ENCODE results near the gene RAPGEF4. TPM values are rescaled to one million over a fixed set of nuclear protein-coding genes. Genes with fewer than 3 reads are reported as not detected.

RAPGEF4 gene
- total and polyA plus RNA-seq, 2 of the 8 experiments (the other 6 are each of a cell fraction or from before 2014, with no cell fraction given) = 1.2 to 2.6 TPM

- H3K27ac ChIP-seq (ENCODE audit: low read depth, low read length) = no peak overlapping the region
- H3K79me2 ChIP-seq (ENCODE audit: control insufficient read depth in 1 of 2, insufficient read depth in 2 of 2, low read length in 2 of 2) = no peaks in the 10 kb centered on the region
- H3K9ac ChIP-seq (replicated peaks in 1 of 4; ENCODE audit: extremely low read depth in 1 of 4, low read depth in 3 of 4, low read length in 3 of 4) = no peak overlapping the region
- no peak overlapping the region for H2BK5ac ChIP-seq (ENCODE audit: low read depth, low read length)
- no peak overlapping the region for H4K8ac ChIP-seq (ENCODE audit: extremely low read depth, insufficient read depth, low read length)
- H3K27me3 ChIP-seq (replicated peaks in 1 of 4; ENCODE audit: control insufficient read depth in 3 of 4, extremely low read depth in 1 of 4, insufficient read depth in 3 of 4, low read length in 3 of 4) = no peaks in the 10 kb centered on the region
- H2BK20ac ChIP-seq (ENCODE audit: low read length) = no peak overlapping the region
- no peak overlapping the region for H3K4me3 ChIP-seq (ENCODE audit: extremely low read depth in 1 of 4, insufficient read depth in 2 of 4, low read depth in 3 of 4, low read length in 4 of 4)
- H3K36me3 ChIP-seq (ENCODE audit: control insufficient read depth in 2 of 4, insufficient read depth in 4 of 4, low read length in 3 of 4) = no peaks in the 10 kb centered on the region
- no peak overlapping the region for H4K91ac ChIP-seq (replicated peaks; ENCODE audit: insufficient read length, low read length)
- no peak for FAIRE-seq
- no peak overlapping the region; the same call in 1 of the 2 replicates for H2BK12ac ChIP-seq (ENCODE audit: low read depth, low read length)
- H2AK5ac ChIP-seq (ENCODE audit: low read depth, low read length) = no peak overlapping the region
- no peak overlapping the region for H3K4ac ChIP-seq (replicated peaks; ENCODE audit: insufficient read length, low read depth, low read length)
- CTCF ChIA-PET (ENCODE audit: partially characterized antibody) = no interaction called here
- no peaks in the 10 kb centered on the region for H3K9me3 ChIP-seq (ENCODE audit: insufficient read depth in 2 of 2, low read depth in 1 of 2, low read length in 1 of 2)
- H3K14ac ChIP-seq (ENCODE audit: insufficient read length) = no peak overlapping the region
- POLR2A ChIA-PET (ENCODE audit: partially characterized antibody) = interaction anchor here (2.3 kb wide), 1 partner anchor 11 kb away, joined by 8 read pairs; the partner anchor contains the start of gene RAPGEF4
- no peaks in the 10 kb centered on the region for H3K79me1 ChIP-seq (ENCODE audit: low read depth, low read length)
- H4K5ac ChIP-seq (ENCODE audit: insufficient read length, low read depth, low read length) = no peak overlapping the region
- no peak overlapping the region for H3K23ac ChIP-seq (ENCODE audit: insufficient read length)
- 0 out of 2 replicates have a peak overlapping the region, but pooled peaks have one; percentile 17 for H2AFZ ChIP-seq (ENCODE audit: low read length)
- H3K23me2 ChIP-seq (ENCODE audit: low read depth, low read length) = no peaks in the 10 kb centered on the region
- no peak overlapping the region for H3K18ac ChIP-seq (ENCODE audit: extremely low read depth, low read length)
- peaks cover 0 to 3% (median 0%) of the 10 kb centered on the region in 4 experiments; a peak in 2 of 7 replicates for H3K4me1 ChIP-seq (replicated peaks in 1 of 4; ENCODE audit: control insufficient read depth in 3 of 4, insufficient read depth in 4 of 4, low read length in 3 of 4)
- H4K20me1 ChIP-seq (replicated peaks in 1 of 2; ENCODE audit: control insufficient read depth in 1 of 2, insufficient read depth in 2 of 2, low read length in 2 of 2) = no peaks in the 10 kb centered on the region
- no peak for DNase-seq (ENCODE audit: low read depth in 1 of 2, low spot score in 2 of 2)
- no peak overlapping the region for H3K4me2 ChIP-seq (ENCODE audit: insufficient read depth in 1 of 2, low read depth in 2 of 2, low read length in 2 of 2)
- H2BK15ac ChIP-seq (ENCODE audit: low read length) = no peak overlapping the region
- H3K56ac ChIP-seq (replicated peaks; ENCODE audit: insufficient read length, low read depth, low read length) = no peak overlapping the region
- TF ChIP-seq MAX (IDR thresholded peaks at IDR 0.05) = no peak
- TF ChIP-seq RNF2 (IDR thresholded peaks at IDR 0.05; ENCODE audit: borderline replicate concordance, low read depth, low read length, missing control alignments, poor library complexity, severe bottlenecking) = no peak
- no peak for TF ChIP-seq KDM1A (IDR thresholded peaks at IDR 0.05; ENCODE audit: borderline replicate concordance, low read length)
- TF ChIP-seq POU5F1 (IDR thresholded peaks at IDR 0.05; ENCODE audit: low read depth, low read length) = no peak
- no peak for TF ChIP-seq SIN3A (conservative IDR thresholded peaks at IDR 0.05 in 1 of 2, IDR thresholded peaks at IDR 0.05 in 1 of 2; ENCODE audit: low read depth in 1 of 2, low read length in 2 of 2)
- TF ChIP-seq CBX5 (IDR thresholded peaks at IDR 0.05; ENCODE audit: low read depth, low read length) = no peak
- TF ChIP-seq BCL11A (IDR thresholded peaks at IDR 0.05; ENCODE audit: low read depth in 2 of 2, low read length in 2 of 2) = no peak
- no peak for TF ChIP-seq EGR1 (IDR thresholded peaks at IDR 0.05; ENCODE audit: borderline replicate concordance, low read depth, low read length)
- TF ChIP-seq TEAD4 (IDR thresholded peaks at IDR 0.05; ENCODE audit: low read depth, low read length) = no peak
- TF ChIP-seq CHD1 (IDR thresholded peaks at IDR 0.05; ENCODE audit: low read depth, low read length) = no peak
- no peak for TF ChIP-seq PHF8 (conservative IDR thresholded peaks at IDR 0.05; ENCODE audit: low read depth, low read length)
- no peak; a peak in 1 of 4 replicates for TF ChIP-seq RAD21 (IDR thresholded peaks at IDR 0.05 in 1 of 2, conservative IDR thresholded peaks at IDR 0.05 in 1 of 2; ENCODE audit: low read depth in 2 of 2, low read length in 2 of 2)
- TF ChIP-seq SP4 (IDR thresholded peaks at IDR 0.05; ENCODE audit: low read length) = no peak
- H2BK120ac ChIP-seq (replicated peaks; ENCODE audit: low read depth, low read length) = no peak overlapping the region
- whole genome bisulfite sequencing, 2 experiments (ENCODE audit: extremely low coverage in 1 of 2, insufficient coverage in 1 of 2, insufficient read length in 1 of 2, insufficient replicate concordance in 2 of 2, low coverage in 1 of 2, low lambda C conversion rate in 2 of 2, missing lambda C conversion rate in 1 of 2) = 82% methylated on average over 3 of the region's 3 CpGs; no CpG with 5 or more reads in 1 of the 2 experiments
These were observed 9.9 kb upstream of the RAPGEF4 start for GRCh38 chr2:172725746-172726145.

All from H1 (cell line).